OCI-LY1 (cell line): ENCODE measurements around the gene FLYWCH1.

Experiments
- H2AFZ ChIP-seq: fragments of 200-600 bp; sonication (generic), shearing (Covaris generic); 2 replicates; pipeline ENCODE4 v1.6.0; 2014; ENCODE audit warnings: antibody characterized with exemption, mild to moderate bottlenecking, low read length
- H3F3A ChIP-seq: fragments of 200-600 bp; sonication (generic), shearing (Covaris generic); 2 replicates; pipeline ENCODE4 v1.6.0; 2014; ENCODE audit warnings: mild to moderate bottlenecking, antibody characterized with exemption, low read length, moderate library complexity; ENCODE audit not compliant: insufficient read depth
- H3K27ac ChIP-seq: fragments of 200-600 bp; sonication (generic); 2 replicates; pipeline ENCODE4 v1.5.1; 2014; ENCODE audit warnings: low read length, mixed run types, mild to moderate bottlenecking, low read depth; ENCODE audit not compliant: poor library complexity, severe bottlenecking
- H3K27me3 ChIP-seq: fragments of 200-600 bp; sonication (generic); 2 replicates; pipeline ENCODE4 v1.6.0; 2014; ENCODE audit warnings: antibody characterized with exemption, mild to moderate bottlenecking, low read length, moderate library complexity; ENCODE audit not compliant: insufficient read depth
- H3K36me3 ChIP-seq: fragments of 200-600 bp; sonication (generic); 2 replicates; pipeline ENCODE4 v1.6.1; 2014; ENCODE audit warnings: mild to moderate bottlenecking, antibody characterized with exemption, low read length, moderate library complexity, mixed read lengths; ENCODE audit not compliant: insufficient read depth
- H3K4me1 ChIP-seq: fragments of 200-600 bp; sonication (generic); 2 replicates; pipeline ENCODE4 v1.5.1; 2014; ENCODE audit warnings: mild to moderate bottlenecking, low read length, moderate library complexity; ENCODE audit not compliant: insufficient read depth, severe bottlenecking
- H3K4me2 ChIP-seq: fragments of 200-600 bp; sonication (generic), shearing (Covaris generic); 2 replicates; pipeline ENCODE4 v1.6.1; 2014; ENCODE audit warnings: low read length
- H3K4me3 ChIP-seq: fragments of 200-600 bp; sonication (generic); 2 replicates; pipeline ENCODE4 v1.5.1; 2014; ENCODE audit warnings: low read length, low read depth, mild to moderate bottlenecking, mixed read lengths; ENCODE audit not compliant: poor library complexity, severe bottlenecking
- H3K79me2 ChIP-seq: fragments of 200-600 bp; shearing (Covaris generic); 2 replicates; pipeline ENCODE4 v1.6.1; 2016; ENCODE audit warnings: mixed run types, low read length, mixed read lengths; ENCODE audit not compliant: insufficient read depth
- H3K9ac ChIP-seq: fragments of 200-600 bp; sonication (generic), shearing (Covaris generic); 2 replicates; pipeline ENCODE4 v1.6.1; 2014; ENCODE audit warnings: mild to moderate bottlenecking, low read length, mixed read lengths
- H3K9me2 ChIP-seq: fragments of 200-600 bp; sonication (generic), shearing (Covaris generic); 2 replicates; pipeline ENCODE4 v1.6.1; 2014; ENCODE audit warnings: low read depth, mild to moderate bottlenecking, low read length, mixed read lengths
- H3K9me3 ChIP-seq: fragments of 200-600 bp; shearing (Covaris generic); 2 replicates; pipeline ENCODE4 v1.6.1; 2014; ENCODE audit warnings: low read length, mixed read lengths
- H4K20me1 ChIP-seq: fragments of 200-600 bp; sonication (generic), shearing (Covaris generic); 2 replicates; pipeline ENCODE4 v1.6.0; 2016; ENCODE audit warnings: mild to moderate bottlenecking, low read length; ENCODE audit not compliant: insufficient read depth
- CTCF ChIP-seq: fragments of 200-600 bp; sonication (generic), shearing (Covaris generic); IDR thresholded peaks from 2 replicates; pipeline ENCODE4 v1.5.1; 2017; ENCODE audit warnings: mild to moderate bottlenecking, antibody characterized with exemption, low read length, moderate library complexity, mixed read lengths
- EZH2 ChIP-seq: fragments of 200-600 bp; sonication (generic), shearing (Covaris generic); IDR thresholded peaks from 2 replicates; pipeline ENCODE4 v1.8.0; 2017; ENCODE audit warnings: borderline replicate concordance, mixed run types, mild to moderate bottlenecking, antibody characterized with exemption, low read length, moderate library complexity, mixed read lengths

The FLYWCH1 gene

GRCh38 chr16:2973093-2973492 is 61.4 kb downstream of the FLYWCH1 start:
- Histone ChIP-seq H3K9me2 (no peaks in the 10 kb centered on the region), H4K20me1 (no peaks in the 10 kb centered on the region), H3K9me3 (no peaks in the 10 kb centered on the region), H3K9ac (no peak overlapping the region), H3K27me3 (no peaks in the 10 kb centered on the region), H3K27ac (peak overlapping the region; percentile 30), H3K4me3 (no peak overlapping the region), H2AFZ (no peak overlapping the region), H3K4me1 (peaks cover 60% of the 10 kb centered on the region), H3K4me2 (no peak overlapping the region), H3F3A (no peaks in the 10 kb centered on the region), H3K36me3 (peaks cover 75% of the 10 kb centered on the region), H3K79me2 (no peaks in the 10 kb centered on the region; the same call in 1 of the 2 replicates)
- TF ChIP-seq CTCF (no peak), EZH2 (no peak)

GRCh38 chr16:2973605-2974318 is 62.0 kb downstream of the FLYWCH1 start:
- TF ChIP-seq EZH2 (no peak), CTCF (no peak)
- Histone ChIP-seq H3F3A (no peaks in the 10 kb centered on the region), H3K36me3 (peaks cover 78% of the 10 kb centered on the region), H3K27me3 (no peaks in the 10 kb centered on the region), H3K27ac (peak overlapping the region; percentile 30), H3K9me2 (no peaks in the 10 kb centered on the region), H3K9ac (no peak overlapping the region), H3K4me2 (peak overlapping the region; percentile 18; the same call in 1 of the 2 replicates), H2AFZ (no peak overlapping the region), H3K4me1 (peaks cover 60% of the 10 kb centered on the region), H3K4me3 (no peak overlapping the region), H3K9me3 (no peaks in the 10 kb centered on the region), H4K20me1 (no peaks in the 10 kb centered on the region), H3K79me2 (no peaks in the 10 kb centered on the region; the same call in 1 of the 2 replicates)

- H3K9ac ChIP-seq = no peak overlapping the region
- H3K9me3 ChIP-seq = no peaks in the 10 kb centered on the region
- TF ChIP-seq EZH2 (no peak), CTCF (no peak)
- H3K27me3 ChIP-seq = no peaks in the 10 kb centered on the region
- H2AFZ ChIP-seq = no peak overlapping the region
- no peaks in the 10 kb centered on the region for H4K20me1 ChIP-seq
- peaks cover 65% of the 10 kb centered on the region for H3K4me1 ChIP-seq
- H3K79me2 ChIP-seq = peaks cover under 1% of the 10 kb centered on the region; the same call in 1 of the 2 replicates
- peaks cover 78% of the 10 kb centered on the region for H3K36me3 ChIP-seq
- peak overlapping the region; percentile 18; the same call in 1 of the 2 replicates for H3K4me2 ChIP-seq
- no peak overlapping the region for H3K27ac ChIP-seq
- no peak overlapping the region for H3K4me3 ChIP-seq
- H3K9me2 ChIP-seq = no peaks in the 10 kb centered on the region
- H3F3A ChIP-seq = no peaks in the 10 kb centered on the region
These were observed 62.8 kb downstream of the FLYWCH1 start for GRCh38 chr16:2974319-2975056.
